Hepatocyte (in vitro differentiated cells): ENCODE results near the gene KRTAP10-8.

Experiments
- EZH2 ChIP-seq: fragments of 200-600 bp; sonication (generic); IDR thresholded peaks from 2 replicates; pipeline ENCODE4 v1.6.1; 2016; ENCODE audit warnings: antibody characterized with exemption, mild to moderate bottlenecking, borderline replicate concordance
- EZH2phosphoT487 ChIP-seq: fragments of 200-600 bp; sonication (generic); IDR thresholded peaks from one replicate; pipeline ENCODE4 v1.6.1; 2018; ENCODE audit warnings: antibody characterized with exemption, mild to moderate bottlenecking, low read depth, moderate library complexity; ENCODE audit not compliant: unreplicated experiment, severe bottlenecking
- TF ChIP-seq, protein P1 (sequence below): fragments of 200-600 bp; sonication (generic); IDR thresholded peaks from 2 replicates; pipeline ENCODE4 v1.5.1; 2016; ENCODE audit warnings: antibody characterized with exemption, mild to moderate bottlenecking; ENCODE audit not compliant: poor library complexity

DNA sequence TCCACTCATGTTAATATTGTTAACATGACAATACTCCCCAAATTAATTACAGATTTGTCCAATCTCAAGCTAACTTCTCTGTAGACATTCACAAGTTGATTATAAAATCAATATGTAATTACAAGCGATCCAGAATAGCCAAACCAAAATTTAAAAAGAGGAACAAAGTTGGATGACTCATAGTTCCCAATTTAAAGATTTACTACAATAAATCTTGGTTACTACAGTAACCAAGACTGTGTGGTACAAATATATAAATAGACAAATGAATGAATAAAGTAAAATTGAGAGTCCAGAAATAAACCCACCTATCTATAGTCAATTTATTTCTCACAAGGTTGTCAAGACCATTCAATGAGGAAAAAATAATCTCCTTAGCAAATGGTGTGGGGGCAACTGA lies 45.5 kb upstream of the KRTAP10-8 start:
- TF ChIP-seq, protein P1, sequence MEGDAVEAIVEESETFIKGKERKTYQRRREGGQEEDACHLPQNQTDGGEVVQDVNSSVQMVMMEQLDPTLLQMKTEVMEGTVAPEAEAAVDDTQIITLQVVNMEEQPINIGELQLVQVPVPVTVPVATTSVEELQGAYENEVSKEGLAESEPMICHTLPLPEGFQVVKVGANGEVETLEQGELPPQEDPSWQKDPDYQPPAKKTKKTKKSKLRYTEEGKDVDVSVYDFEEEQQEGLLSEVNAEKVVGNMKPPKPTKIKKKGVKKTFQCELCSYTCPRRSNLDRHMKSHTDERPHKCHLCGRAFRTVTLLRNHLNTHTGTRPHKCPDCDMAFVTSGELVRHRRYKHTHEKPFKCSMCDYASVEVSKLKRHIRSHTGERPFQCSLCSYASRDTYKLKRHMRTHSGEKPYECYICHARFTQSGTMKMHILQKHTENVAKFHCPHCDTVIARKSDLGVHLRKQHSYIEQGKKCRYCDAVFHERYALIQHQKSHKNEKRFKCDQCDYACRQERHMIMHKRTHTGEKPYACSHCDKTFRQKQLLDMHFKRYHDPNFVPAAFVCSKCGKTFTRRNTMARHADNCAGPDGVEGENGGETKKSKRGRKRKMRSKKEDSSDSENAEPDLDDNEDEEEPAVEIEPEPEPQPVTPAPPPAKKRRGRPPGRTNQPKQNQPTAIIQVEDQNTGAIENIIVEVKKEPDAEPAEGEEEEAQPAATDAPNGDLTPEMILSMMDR, result no peak
- TF ChIP-seq EZH2 (no peak), EZH2phosphoT487 (no peak)
